Measurements from ENCODE around the gene MCC.
"Not testable (repeated sequence)": the region's sequence is repeated elsewhere in the genome, so short reads cannot be mapped to it uniquely, and the experiment has no call there.

Gene MCC

GRCh38 chr5:113081881-113082546 lies 406.2 kb downstream of the MCC start:
- DNase-seq (ENCODE audit: low spot score) = no peak

- DNase-seq (ENCODE audit: low spot score) = peak; percentile 67
Observed at GRCh38 chr5:113081091-113081839, 407.0 kb downstream of the MCC start.

- not testable (repeated sequence) for DNase-seq (ENCODE audit: low spot score)
Observed at GRCh38 chr5:113076649-113077048, 411.6 kb downstream of the MCC start.

GRCh38 chr5:113075019-113075418 lies 413.2 kb downstream of the MCC start:
- no peak for DNase-seq (ENCODE audit: low spot score)

DNA sequence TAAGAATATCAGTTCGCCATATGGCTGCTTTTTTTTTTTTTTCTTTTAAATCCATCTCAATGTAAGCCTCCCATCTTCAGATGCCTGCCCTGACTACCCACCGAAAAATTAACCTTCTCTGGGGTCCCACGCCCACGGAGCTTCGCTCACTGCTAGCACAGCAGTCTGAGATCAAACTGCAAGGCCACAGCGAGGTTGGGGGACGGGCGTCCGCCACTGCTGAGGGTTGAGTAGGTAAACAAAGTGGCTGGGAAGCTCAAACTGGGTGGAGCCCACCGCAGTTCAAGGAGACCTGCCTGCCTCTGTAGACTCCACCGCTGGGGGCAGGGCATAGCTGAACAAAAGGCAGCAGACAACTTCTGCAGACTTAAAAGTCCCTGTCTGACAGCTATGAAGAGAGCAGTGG lies 414.6 kb downstream of the MCC start:
- not testable (repeated sequence) for DNase-seq (ENCODE audit: low spot score)

- DNase-seq (ENCODE audit: low spot score) = no peak
Observed at GRCh38 chr5:113071401-113071800, 416.9 kb downstream of the MCC start.

- peak; percentile 31 for DNase-seq (ENCODE audit: low spot score)
Observed at GRCh38 chr5:113070901-113071300, 417.4 kb downstream of the MCC start.

DNA sequence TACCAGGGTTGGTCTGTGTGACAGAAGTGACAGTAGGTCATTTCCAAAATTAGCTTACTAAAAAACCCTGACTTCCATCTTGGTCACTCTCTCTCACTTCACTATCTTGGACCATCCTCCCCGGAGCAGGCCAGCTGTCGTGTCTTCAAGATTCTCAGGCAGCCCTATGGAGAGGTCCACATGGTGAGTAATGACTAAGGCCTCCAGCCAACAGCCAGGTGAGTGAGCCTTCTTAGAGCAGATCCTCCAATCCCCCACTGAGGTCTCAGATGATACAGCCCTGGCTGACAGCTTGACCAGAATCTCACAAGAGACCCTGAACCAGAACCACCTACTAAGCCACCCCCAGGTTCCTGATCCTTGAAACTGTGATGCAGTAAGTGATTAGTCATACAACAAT lies 419.7 kb downstream of the MCC start:
- no peak for DNase-seq (ENCODE audit: low spot score)

GRCh38 chr5:113067635-113068344 lies 420.5 kb downstream of the MCC start:
- DNase-seq (ENCODE audit: low spot score) = no peak

- no peak for DNase-seq (ENCODE audit: low spot score)
Observed at GRCh38 chr5:113065626-113066025, 422.6 kb downstream of the MCC start.

GRCh38 chr5:113064806-113065205 lies 423.4 kb downstream of the MCC start:
- no peak for DNase-seq (ENCODE audit: low spot score)

DNA sequence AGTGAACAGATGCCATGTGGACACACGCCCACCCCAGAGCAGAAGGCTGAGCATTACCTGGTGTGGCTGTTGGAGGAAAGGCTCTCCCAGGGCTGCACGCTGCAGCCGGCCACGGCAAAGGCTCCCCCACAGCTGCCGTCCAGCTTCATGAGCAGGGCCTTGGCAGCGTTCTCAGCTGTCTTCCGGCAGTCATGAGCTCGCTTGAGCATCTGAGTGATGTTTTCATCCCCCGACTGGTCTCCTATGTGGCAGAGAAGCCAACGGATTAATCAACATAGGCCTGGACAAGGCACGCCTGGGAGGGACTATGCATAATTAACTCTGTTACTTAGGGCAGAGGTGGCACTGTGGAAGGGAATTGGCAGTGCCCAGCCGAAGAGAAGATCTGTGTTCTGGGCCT lies 424.3 kb downstream of the MCC start:
- DNase-seq (ENCODE audit: low spot score) = no peak

GRCh38 chr5:113062869-113063508 lies 425.3 kb downstream of the MCC start:
- no peak for DNase-seq (ENCODE audit: low spot score)

- no peak for DNase-seq (ENCODE audit: low spot score)
Observed at GRCh38 chr5:113061846-113062780, 426.1 kb downstream of the MCC start.

GRCh38 chr5:113060408-113061025 lies 427.7 kb downstream of the MCC start:
- no peak for DNase-seq (ENCODE audit: low spot score)

DNA sequence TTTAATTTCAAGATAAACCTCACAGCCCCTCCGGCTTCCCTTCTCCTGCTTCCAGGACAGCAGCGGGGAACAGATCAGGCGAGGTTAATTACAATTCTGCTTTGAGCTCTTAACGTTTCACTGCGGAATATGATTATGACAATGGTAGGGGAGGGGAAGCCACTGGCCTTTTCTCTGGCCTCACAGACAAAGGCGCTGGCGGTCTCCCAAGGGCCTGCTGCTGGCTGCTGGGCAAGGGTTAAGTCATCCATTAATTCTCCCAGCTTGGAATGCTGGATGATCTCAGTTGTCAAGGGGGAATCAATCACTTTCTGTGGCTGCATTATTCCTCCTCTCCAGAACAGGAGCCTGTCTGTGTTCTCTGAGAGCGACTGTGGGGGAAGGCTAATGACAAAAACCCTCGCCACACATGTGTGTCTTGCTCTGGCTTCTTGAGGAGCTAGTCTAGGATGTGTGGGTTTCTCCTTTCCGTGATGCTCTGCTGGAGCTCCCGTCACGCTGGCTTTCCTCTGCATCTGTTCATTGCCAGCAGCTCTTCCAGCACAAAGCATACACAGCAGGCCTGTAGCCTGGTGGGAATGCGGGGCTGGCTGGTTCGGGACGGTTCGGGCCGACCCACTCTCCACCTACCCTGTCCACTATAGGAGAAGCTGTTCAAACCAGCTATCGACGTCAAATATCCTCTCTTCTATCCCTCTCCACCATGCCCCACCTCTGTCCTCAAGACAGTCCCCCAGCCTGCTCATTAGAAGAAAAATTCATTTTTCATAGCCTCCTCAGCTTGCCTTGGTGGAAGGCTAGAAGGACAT lies 428.8 kb downstream of the MCC start:
- no peak for DNase-seq (ENCODE audit: low spot score)

DNA sequence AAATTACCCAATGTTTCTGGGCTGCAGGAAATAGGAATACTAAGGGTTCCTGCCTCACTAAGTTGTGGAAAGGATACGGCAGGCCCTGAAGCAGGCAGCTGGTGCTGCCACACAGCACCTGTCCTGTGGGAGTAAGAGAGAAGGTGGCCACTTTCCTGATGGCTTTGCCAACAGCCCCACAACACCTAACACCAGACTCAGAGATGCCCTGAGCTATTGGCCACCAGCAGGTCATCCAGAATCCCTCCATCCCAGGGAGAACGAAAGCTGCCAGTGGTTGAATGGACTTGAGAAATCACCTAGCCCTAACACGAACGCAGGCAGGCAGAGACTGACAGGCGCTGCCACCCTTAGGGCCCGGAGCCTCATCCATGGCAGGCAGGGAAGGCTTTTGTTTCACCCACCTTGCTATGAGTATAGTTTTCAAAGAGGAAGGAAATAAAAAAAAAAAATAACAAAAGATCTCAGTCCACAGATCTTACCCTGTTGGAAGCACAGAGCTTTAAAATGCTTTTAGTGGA lies 429.5 kb downstream of the MCC start:
- DNase-seq (ENCODE audit: low spot score) = no peak

GRCh38 chr5:113058269-113058668 lies 430.0 kb downstream of the MCC start:
- DNase-seq (ENCODE audit: low spot score) = no peak

DNA sequence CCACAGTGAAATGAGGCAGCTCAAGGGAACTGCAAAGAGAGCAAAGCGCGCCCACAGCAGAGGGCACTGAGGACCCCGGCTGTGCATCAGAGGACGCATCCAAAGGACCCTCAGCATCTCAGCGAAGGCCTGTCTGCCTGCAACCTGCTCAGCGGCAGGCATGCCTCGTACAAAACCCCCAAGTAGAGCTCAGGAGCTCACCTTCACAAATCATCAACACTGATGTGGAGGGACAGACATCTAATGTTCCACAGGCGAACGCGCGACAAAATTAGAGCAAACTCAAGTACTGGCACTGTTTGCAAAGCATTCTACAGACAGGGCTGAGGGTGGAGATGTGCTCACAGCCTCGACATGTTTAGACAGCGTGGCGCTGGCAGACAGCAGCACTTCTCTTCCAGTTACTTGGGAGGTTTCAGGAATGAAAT lies 430.7 kb downstream of the MCC start:
- DNase-seq (ENCODE audit: low spot score) = no peak

- DNase-seq (ENCODE audit: low spot score) = no peak
Observed at GRCh38 chr5:113056988-113057387, 431.3 kb downstream of the MCC start.

All from iPS-NIHi11 (cell line).